ENCODE measurements around the gene GAN. TPM values are rescaled to one million over a fixed set of nuclear protein-coding genes. Genes with fewer than 3 reads are reported as not detected.
"Not testable (repeated sequence)": the region's sequence is repeated elsewhere in the genome, so short reads cannot be mapped to it uniquely, and the experiment has no call there.

The GAN gene
- total RNA-seq, 1 donor from 2014 or later: 25.5 TPM

- Histone ChIP-seq H3K36me3 (no peaks in the 10 kb centered on the region), H3K27me3 (no peaks in the 10 kb centered on the region), H3K9ac (no peak overlapping the region), H4K20me1 (ENCODE audit: low read depth) (no peaks in the 10 kb centered on the region), H3K4me2 (no peak overlapping the region), H2AFZ (replicated peaks) (no peak overlapping the region), H3K79me2 (ENCODE audit: low read depth) (no peaks in the 10 kb centered on the region), H3K27ac (no peak overlapping the region), H3K4me1 (peaks cover under 1% of the 10 kb centered on the region), H3K4me3 (no peak overlapping the region), H3K9me3 (ENCODE audit: low read depth) (no peaks in the 10 kb centered on the region), H3F3A (ENCODE audit: low read depth) (peaks cover under 1% of the 10 kb centered on the region)
- TF ChIP-seq EZH2phosphoT487 (IDR thresholded peaks at IDR 0.05) (no peak), EZH2 (IDR thresholded peaks at IDR 0.05) (no peak)
- TF ChIP-seq, protein P1, sequence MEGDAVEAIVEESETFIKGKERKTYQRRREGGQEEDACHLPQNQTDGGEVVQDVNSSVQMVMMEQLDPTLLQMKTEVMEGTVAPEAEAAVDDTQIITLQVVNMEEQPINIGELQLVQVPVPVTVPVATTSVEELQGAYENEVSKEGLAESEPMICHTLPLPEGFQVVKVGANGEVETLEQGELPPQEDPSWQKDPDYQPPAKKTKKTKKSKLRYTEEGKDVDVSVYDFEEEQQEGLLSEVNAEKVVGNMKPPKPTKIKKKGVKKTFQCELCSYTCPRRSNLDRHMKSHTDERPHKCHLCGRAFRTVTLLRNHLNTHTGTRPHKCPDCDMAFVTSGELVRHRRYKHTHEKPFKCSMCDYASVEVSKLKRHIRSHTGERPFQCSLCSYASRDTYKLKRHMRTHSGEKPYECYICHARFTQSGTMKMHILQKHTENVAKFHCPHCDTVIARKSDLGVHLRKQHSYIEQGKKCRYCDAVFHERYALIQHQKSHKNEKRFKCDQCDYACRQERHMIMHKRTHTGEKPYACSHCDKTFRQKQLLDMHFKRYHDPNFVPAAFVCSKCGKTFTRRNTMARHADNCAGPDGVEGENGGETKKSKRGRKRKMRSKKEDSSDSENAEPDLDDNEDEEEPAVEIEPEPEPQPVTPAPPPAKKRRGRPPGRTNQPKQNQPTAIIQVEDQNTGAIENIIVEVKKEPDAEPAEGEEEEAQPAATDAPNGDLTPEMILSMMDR (IDR thresholded peaks at IDR 0.05): no peak
- Mint-ChIP-seq H3K9me3 (peaks cover 5% of the 10 kb centered on the region), H3K36me3 (no peaks in the 10 kb centered on the region), H3K27me3 (ENCODE audit: insufficient read depth, low read depth) (peaks cover 3% of the 10 kb centered on the region), H3K27ac (no peak overlapping the region), H3K4me1 (peaks cover 12% of the 10 kb centered on the region), H3K4me3 (no peak overlapping the region)
- no peak for DNase-seq (ENCODE audit: low spot score)
These were observed 106.4 kb downstream of the GAN start for GRCh38 chr16:81421126-81421525.

- no peak overlapping the region for H3K4me3 ChIP-seq
- no peaks in the 10 kb centered on the region for H3K36me3 ChIP-seq
- no peaks in the 10 kb centered on the region for H3K27me3 ChIP-seq
- Mint-ChIP-seq H3K4me3 (no peak overlapping the region), H3K36me3 (no peaks in the 10 kb centered on the region), H3K27ac (no peak overlapping the region), H3K9me3 (peaks cover 5% of the 10 kb centered on the region), H3K4me1 (peaks cover 10% of the 10 kb centered on the region), H3K27me3 (ENCODE audit: insufficient read depth, low read depth) (peaks cover 3% of the 10 kb centered on the region)
- no peak overlapping the region for H3K9ac ChIP-seq
- no peaks in the 10 kb centered on the region for H3K79me2 ChIP-seq (ENCODE audit: low read depth)
- DNase-seq (ENCODE audit: low spot score): no peak
- no peak overlapping the region for H3K27ac ChIP-seq
- no peak overlapping the region for H2AFZ ChIP-seq (replicated peaks)
- H3F3A ChIP-seq (ENCODE audit: low read depth): no peaks in the 10 kb centered on the region
- H3K4me1 ChIP-seq: no peaks in the 10 kb centered on the region
- no peak for TF ChIP-seq EZH2 (IDR thresholded peaks at IDR 0.05)
- TF ChIP-seq, protein P1 (IDR thresholded peaks at IDR 0.05): no peak
- TF ChIP-seq EZH2phosphoT487 (IDR thresholded peaks at IDR 0.05): no peak
- no peaks in the 10 kb centered on the region for H3K9me3 ChIP-seq (ENCODE audit: low read depth)
- no peak overlapping the region for H3K4me2 ChIP-seq
- H4K20me1 ChIP-seq (ENCODE audit: low read depth): no peaks in the 10 kb centered on the region
These were observed 106.8 kb downstream of the GAN start for GRCh38 chr16:81421536-81421935.

DNA sequence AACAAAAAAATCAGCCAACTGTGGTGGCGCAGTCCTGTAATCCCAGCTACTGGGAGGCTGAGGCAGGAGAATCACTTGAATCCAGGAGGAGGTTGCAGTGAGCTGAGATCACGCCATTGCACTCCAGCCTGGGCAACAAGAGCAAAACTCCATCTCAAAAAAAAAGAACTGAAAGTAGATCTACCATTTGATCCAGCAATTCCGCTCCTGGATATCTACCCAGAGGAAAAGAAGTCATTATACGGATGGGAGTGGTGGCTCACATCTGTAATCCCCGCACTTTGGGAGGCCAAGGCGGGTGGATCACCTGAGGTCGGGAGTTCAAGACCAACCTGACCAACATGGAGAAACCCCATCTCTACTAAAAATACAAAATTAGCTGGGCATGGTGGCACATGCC lies 107.4 kb downstream of the GAN start:
- DNase-seq (ENCODE audit: low spot score); H3K9me3 ChIP-seq (ENCODE audit: low read depth); H3K79me2 ChIP-seq (ENCODE audit: low read depth); H3K4me2 ChIP-seq; H3K4me1 Mint-ChIP-seq; H2AFZ ChIP-seq (replicated peaks); H3K9me3 Mint-ChIP-seq; H3K27me3 ChIP-seq; H3K4me1 ChIP-seq; H3F3A ChIP-seq (ENCODE audit: low read depth); H3K27ac Mint-ChIP-seq; H3K36me3 Mint-ChIP-seq; H3K4me3 ChIP-seq; H3K27ac ChIP-seq; H3K27me3 Mint-ChIP-seq (ENCODE audit: insufficient read depth, low read depth); H3K9ac ChIP-seq; H3K36me3 ChIP-seq; H3K4me3 Mint-ChIP-seq; H4K20me1 ChIP-seq (ENCODE audit: low read depth): not testable (repeated sequence)

- H3K79me2 ChIP-seq (ENCODE audit: low read depth): no peaks in the 10 kb centered on the region
- Mint-ChIP-seq H3K4me3 (no peak overlapping the region), H3K36me3 (no peaks in the 10 kb centered on the region), H3K27ac (peak overlapping the region; percentile 40), H3K9me3 (peaks cover 5% of the 10 kb centered on the region), H3K4me1 (peaks cover 5% of the 10 kb centered on the region), H3K27me3 (ENCODE audit: insufficient read depth, low read depth) (peaks cover 3% of the 10 kb centered on the region)
- H3K27me3 ChIP-seq: no peaks in the 10 kb centered on the region
- no peak for DNase-seq (ENCODE audit: low spot score)
- no peaks in the 10 kb centered on the region for H3K36me3 ChIP-seq
- no peak overlapping the region for H3K4me2 ChIP-seq
- TF ChIP-seq, protein P1 (IDR thresholded peaks at IDR 0.05): no peak
- TF ChIP-seq EZH2 (IDR thresholded peaks at IDR 0.05) (no peak), EZH2phosphoT487 (IDR thresholded peaks at IDR 0.05) (no peak)
- H3K4me1 ChIP-seq: no peaks in the 10 kb centered on the region
- no peak overlapping the region for H3K4me3 ChIP-seq
- no peak overlapping the region for H3K9ac ChIP-seq
- H2AFZ ChIP-seq (replicated peaks): no peak overlapping the region
- H3K27ac ChIP-seq: no peak overlapping the region
- no peaks in the 10 kb centered on the region for H4K20me1 ChIP-seq (ENCODE audit: low read depth)
- H3K9me3 ChIP-seq (ENCODE audit: low read depth): no peaks in the 10 kb centered on the region
- H3F3A ChIP-seq (ENCODE audit: low read depth): no peaks in the 10 kb centered on the region
These were observed 110.0 kb downstream of the GAN start for GRCh38 chr16:81424771-81425170.
